Lung (tissue), 12 donors: ENCODE results near the gene SOX9. TPM values are rescaled to one million over a fixed set of nuclear protein-coding genes. Genes with fewer than 3 reads are reported as not detected.

ENCODE experiments used
- ATAC-seq: fragments of 200-7000 bp; cut with Tn5 transposase; one replicate; pipeline ENCODE4 v1.9.1; 2020; ENCODE audit warnings: moderate number of reproducible peaks; ENCODE audit not compliant: insufficient read depth, low FRiP score
- DNase-seq, 3 donors: peaks; one replicate each; pipeline ENCODE4 v3.0.0-alpha.2; 2013 to 2017
- H3K27ac ChIP-seq, 2 donors: one replicate each; pipeline ENCODE4 v1.5.1; 2013; ENCODE audit warnings: mild to moderate bottlenecking in 2 of 2, moderate library complexity in 2 of 2, control low read depth in 1 of 2, inconsistent platforms in 1 of 2, low read depth in 1 of 2, low read length in 1 of 2
- H3K27me3 ChIP-seq, 3 donors: one replicate each; pipeline ENCODE4 v1.5.1; 2013; ENCODE audit warnings: low read length in 2 of 3; ENCODE audit not compliant: control insufficient read depth in 3 of 3, insufficient read depth in 3 of 3
- H3K36me3 ChIP-seq, 4 donors: one replicate each; pipeline ENCODE4 v1.5.1; 2013; ENCODE audit warnings: low read length in 4 of 4, mild to moderate bottlenecking in 1 of 4, moderate library complexity in 1 of 4; ENCODE audit not compliant: control insufficient read depth in 4 of 4, insufficient read depth in 4 of 4
- H3K4me1 ChIP-seq, 5 donors: one replicate each; pipeline ENCODE4 v1.5.1; 2013; ENCODE audit warnings: low read length in 5 of 5, mild to moderate bottlenecking in 2 of 5, moderate library complexity in 1 of 5; ENCODE audit not compliant: control insufficient read depth in 5 of 5, insufficient read depth in 5 of 5
- H3K4me3 ChIP-seq: one replicate; pipeline ENCODE4 v1.5.1; 2013; ENCODE audit warnings: mild to moderate bottlenecking, control low read depth, moderate library complexity
- H3K9ac ChIP-seq, 2 donors: one replicate each; pipeline ENCODE4 v1.5.1; 2013; ENCODE audit warnings: low read length in 2 of 2, control low read depth in 1 of 2; ENCODE audit not compliant: insufficient read depth in 1 of 2
- H3K9me3 ChIP-seq, 4 donors: one replicate each; pipeline ENCODE4 v1.5.1; 2013; ENCODE audit warnings: low read length in 3 of 4, mild to moderate bottlenecking in 1 of 4, moderate library complexity in 1 of 4; ENCODE audit not compliant: control insufficient read depth in 4 of 4, insufficient read depth in 3 of 4
- WGBS, 2 donors: extraction: QIAGEN DNeasy Blood & Tissue Kit; methylation state at CpG; one replicate each; pipeline ENCODE4 v1.1.7; 2013; 5-methylcytosine and 5-hydroxymethylcytosine counted together
- polyA plus RNA-seq, 2 donors: library from polyadenylated mRNA; stranded (reverse); fragments of 200-250 nt; gene quantifications; one replicate each; pipeline ENCODE4 v1.2.1, GENCODE V29; 2013
- total RNA-seq, 2 donors: library from RNA; depleted of rRNA in 1 of 2; stranded (reverse); fragments of >200 nt in 1 of 2; gene quantifications; one replicate each; pipeline ENCODE4 v1.2.1, GENCODE V29; 2014 to 2021
- TF ChIP-seq, protein P1 (sequence below): IDR thresholded peaks from 2 replicates; pipeline ENCODE4 v1.5.1; 2012; ENCODE audit warnings: mild to moderate bottlenecking; ENCODE audit errors: control extremely low read depth, extremely low read depth
- donor health status: control.
- donor health status: control.
- donor health status: Bipolar disorder and iron deficiency.
- donor health status: healthy.
- donor health status: DM: yes; HTN: yes; CAD: no.

Gene SOX9
- total and polyA plus RNA-seq, 4 donors, result 2.3 to 19.2 (median 3.8) TPM

- H3K27ac ChIP-seq, result no peak overlapping the region
- no peak overlapping the region for H3K4me3 ChIP-seq
- H3K9ac ChIP-seq, result no peak overlapping the region
- no peak for ATAC-seq
- TF ChIP-seq, protein P1, sequence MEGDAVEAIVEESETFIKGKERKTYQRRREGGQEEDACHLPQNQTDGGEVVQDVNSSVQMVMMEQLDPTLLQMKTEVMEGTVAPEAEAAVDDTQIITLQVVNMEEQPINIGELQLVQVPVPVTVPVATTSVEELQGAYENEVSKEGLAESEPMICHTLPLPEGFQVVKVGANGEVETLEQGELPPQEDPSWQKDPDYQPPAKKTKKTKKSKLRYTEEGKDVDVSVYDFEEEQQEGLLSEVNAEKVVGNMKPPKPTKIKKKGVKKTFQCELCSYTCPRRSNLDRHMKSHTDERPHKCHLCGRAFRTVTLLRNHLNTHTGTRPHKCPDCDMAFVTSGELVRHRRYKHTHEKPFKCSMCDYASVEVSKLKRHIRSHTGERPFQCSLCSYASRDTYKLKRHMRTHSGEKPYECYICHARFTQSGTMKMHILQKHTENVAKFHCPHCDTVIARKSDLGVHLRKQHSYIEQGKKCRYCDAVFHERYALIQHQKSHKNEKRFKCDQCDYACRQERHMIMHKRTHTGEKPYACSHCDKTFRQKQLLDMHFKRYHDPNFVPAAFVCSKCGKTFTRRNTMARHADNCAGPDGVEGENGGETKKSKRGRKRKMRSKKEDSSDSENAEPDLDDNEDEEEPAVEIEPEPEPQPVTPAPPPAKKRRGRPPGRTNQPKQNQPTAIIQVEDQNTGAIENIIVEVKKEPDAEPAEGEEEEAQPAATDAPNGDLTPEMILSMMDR, result no peak
- peaks cover 0 to 4% (median 0%) of the 10 kb centered on the region in 4 donors for H3K9me3 ChIP-seq
- no peaks in the 10 kb centered on the region for H3K4me1 ChIP-seq
- no peak for DNase-seq
- 60 to 64% methylated on average over 12 of the region's 12 CpGs for WGBS, 2 donors
- no peaks in the 10 kb centered on the region for H3K36me3 ChIP-seq
- peaks cover 0 to 3% (median 0%) of the 10 kb centered on the region in 3 donors for H3K27me3 ChIP-seq
Measured at GRCh38 chr17:72165867-72166439, 45.1 kb downstream of the SOX9 start.

GRCh38 chr17:72167593-72167992 is 46.8 kb downstream of the SOX9 start:
- Histone ChIP-seq H3K27me3 (peaks cover 0 to 3% (median 0%) of the 10 kb centered on the region in 3 donors), H3K4me3 (no peak overlapping the region), H3K27ac (no peak overlapping the region), H3K9me3 (peaks cover 0 to 4% (median 0%) of the 10 kb centered on the region in 4 donors), H3K4me1 (peaks cover 0 to 7% (median 0%) of the 10 kb centered on the region in 5 donors), H3K9ac (no peak overlapping the region), H3K36me3 (no peaks in the 10 kb centered on the region)
- TF ChIP-seq, protein P1, result no peak
- ATAC-seq (no peak), DNase-seq (no peak)
- 69 to 92% methylated on average over 2 of the region's 2 CpGs for WGBS, 2 donors

- TF ChIP-seq, protein P1, result no peak
- Histone ChIP-seq H3K9me3 (peaks cover 0 to 4% (median 0%) of the 10 kb centered on the region in 4 donors), H3K9ac (no peak overlapping the region), H3K4me1 (peaks cover 0 to 7% (median 0%) of the 10 kb centered on the region in 5 donors), H3K27me3 (no peaks in the 10 kb centered on the region), H3K36me3 (no peaks in the 10 kb centered on the region), H3K4me3 (no peak overlapping the region), H3K27ac (no peak overlapping the region)
- DNase-seq (no peak), ATAC-seq (no peak)
- 84 to 89% methylated on average over 4 of the region's 4 CpGs for WGBS, 2 donors
Measured at GRCh38 chr17:72169823-72170222, 49.0 kb downstream of the SOX9 start.
